Sciatic nerve (tissue), 2 donors: ENCODE measurements around the gene UGT1A5. TPM values are rescaled to one million over a fixed set of nuclear protein-coding genes. Genes with fewer than 3 reads are reported as not detected.
"Not testable (repeated sequence)": the region's sequence is repeated elsewhere in the genome, so short reads cannot be mapped to it uniquely, and the experiment has no call there.

Experiments
- ATAC-seq: fragments of 200-7000 bp; cut with Tn5 transposase; one replicate; pipeline ENCODE4 v1.9.1; 2020; ENCODE audit warnings: mild to moderate bottlenecking, moderate library complexity
- DNase-seq: peaks from one replicate; pipeline ENCODE4 v3.0.0-alpha.2; 2020; ENCODE audit warnings: low spot score
- intact Hi-C: fragments of 100-400 bp; cut with DNase I; formaldehyde crosslinking; loops from one replicate; pipeline ENCODE4 v1.14.2; 2022
- total RNA-seq: library from RNA; stranded (reverse); fragmentation: NEBNext Ultra II Directional; extraction: Animal tissue kit (Norgen Biotek cat#: 25700); gene quantifications from one replicate; pipeline ENCODE4 v1.2.1, GENCODE V29; 2021
- donor health status: DM: no; HTN: no; CAD: no.
- donor health status: DM: no; HTN: no; CAD: no.

The UGT1A5 gene
- total RNA-seq, 1 donor from 2014 or later = not detected

- DNase-seq, ATAC-seq, intact Hi-C loops: not testable (repeated sequence)
Measured at GRCh38 chr2:233736868-233737653, 24.4 kb downstream of the UGT1A5 start.

GRCh38 chr2:233740870-233741269, 28.2 kb downstream of the UGT1A5 start:
- DNase-seq = no peak

GRCh38 chr2:233743464-233744259, 31.0 kb downstream of the UGT1A5 start:
- DNase-seq (no peak), ATAC-seq (no peak)
- intact Hi-C loops = no loop called here

More at GRCh38 chr2:233740870-233741269, 28.2 kb downstream of the UGT1A5 start:
- ATAC-seq = no peak
- intact Hi-C loops = no loop called here

- intact Hi-C loops = no loop called here
- no peak for ATAC-seq
- DNase-seq = no peak
Measured at GRCh38 chr2:233745073-233745755, 32.5 kb downstream of the UGT1A5 start.

- intact Hi-C loops, ATAC-seq, DNase-seq: not testable (repeated sequence)
Measured at GRCh38 chr2:233745838-233746237, 33.1 kb downstream of the UGT1A5 start.

- intact Hi-C loops = no loop called here
- ATAC-seq (no peak), DNase-seq (no peak)
Measured at GRCh38 chr2:233746475-233747282, 34.0 kb downstream of the UGT1A5 start.

GRCh38 chr2:233747283-233747544, 34.5 kb downstream of the UGT1A5 start:
- ATAC-seq = no peak
- DNase-seq = no peak
- intact Hi-C loops = no loop called here

- ATAC-seq, DNase-seq, intact Hi-C loops: not testable (repeated sequence)
Measured at GRCh38 chr2:233750689-233751088, 38.0 kb downstream of the UGT1A5 start.

GRCh38 chr2:233751212-233752009, 38.7 kb downstream of the UGT1A5 start:
- intact Hi-C loops, DNase-seq: not testable (repeated sequence)

GRCh38 chr2:233754872-233755611, 42.3 kb downstream of the UGT1A5 start:
- intact Hi-C loops = no loop called here
- no peak for DNase-seq
- ATAC-seq = no peak

More at GRCh38 chr2:233751212-233752009, 38.7 kb downstream of the UGT1A5 start:
- not testable (repeated sequence) for ATAC-seq

- intact Hi-C loops = no loop called here
- ATAC-seq (no peak), DNase-seq (no peak)
Measured at GRCh38 chr2:233756429-233757081, 43.8 kb downstream of the UGT1A5 start.

GRCh38 chr2:233758141-233758540, 45.4 kb downstream of the UGT1A5 start:
- ATAC-seq (no peak), DNase-seq (no peak)
- intact Hi-C loops = no loop called here

- DNase-seq (no peak), ATAC-seq (no peak)
- intact Hi-C loops = no loop called here
Measured at GRCh38 chr2:233758849-233759248, 46.1 kb downstream of the UGT1A5 start.

- intact Hi-C loops = no loop called here
- no peak for DNase-seq
- no peak for ATAC-seq
Measured at GRCh38 chr2:233760043-233760442, 47.3 kb downstream of the UGT1A5 start, which contains the start of gene UGT1A1. Gene UGT1A1, plus strand, starts transcription at chr2:233760270. Its CDS starts 18 bp downstream, at chr2:233760288.

GRCh38 chr2:233761040-233761769, 48.5 kb downstream of the UGT1A5 start:
- DNase-seq (no peak), ATAC-seq (no peak)
- intact Hi-C loops = no loop called here

GRCh38 chr2:233764264-233764663, 51.6 kb downstream of the UGT1A5 start:
- ATAC-seq = no peak
- intact Hi-C loops = no loop called here
- DNase-seq = no peak
